Ecto neural progenitor cell (in vitro differentiated cells): ENCODE data around the gene THBS1.

Experiments
- DNase-seq: peaks from one replicate; pipeline ENCODE4 v3.0.0-alpha.2; 2018; ENCODE audit warnings: low spot score

Gene THBS1

DNA sequence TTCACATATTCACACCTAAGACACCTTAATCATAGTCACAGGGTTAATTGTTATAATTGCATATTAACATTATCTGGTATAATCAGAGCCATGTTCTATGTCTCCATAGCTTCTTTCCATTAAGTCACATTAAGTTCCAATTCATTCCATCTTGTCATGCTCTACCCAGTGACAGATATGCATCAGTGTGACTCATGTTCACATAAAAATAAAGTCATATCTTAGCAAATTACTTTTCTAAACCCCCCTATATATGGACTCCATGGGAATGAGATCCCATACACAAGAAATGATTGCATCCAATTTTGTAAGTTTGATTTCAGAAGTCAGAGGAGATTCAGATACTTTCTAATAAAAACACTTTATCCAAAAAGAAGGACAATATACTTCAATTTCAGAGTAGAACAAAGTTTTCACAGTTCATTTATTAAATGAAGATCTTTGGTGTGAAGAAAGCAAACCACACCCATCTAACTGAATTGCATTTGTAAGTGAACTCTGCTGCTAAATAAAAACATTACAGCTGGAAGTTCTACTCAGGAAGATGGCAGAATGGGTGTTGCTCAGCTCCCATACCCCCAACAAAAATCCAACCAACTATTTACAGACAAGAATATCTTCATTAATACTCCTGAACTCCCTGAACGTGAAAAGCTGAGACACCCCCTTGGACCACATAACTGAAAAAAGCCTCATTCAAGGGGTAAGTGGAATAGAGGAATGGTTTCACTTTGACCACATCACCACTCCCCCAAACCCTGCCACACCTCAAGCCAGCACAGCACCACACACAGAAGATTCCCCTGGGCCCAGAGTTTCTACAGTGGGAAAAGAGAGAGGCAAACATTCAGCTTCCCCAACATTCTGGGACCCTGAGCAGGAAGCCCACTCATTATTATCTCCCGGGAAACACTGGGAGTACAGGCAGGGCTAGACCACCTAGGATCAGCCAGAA, 27.6 kb downstream of the THBS1 start:
- no peak for DNase-seq

DNA sequence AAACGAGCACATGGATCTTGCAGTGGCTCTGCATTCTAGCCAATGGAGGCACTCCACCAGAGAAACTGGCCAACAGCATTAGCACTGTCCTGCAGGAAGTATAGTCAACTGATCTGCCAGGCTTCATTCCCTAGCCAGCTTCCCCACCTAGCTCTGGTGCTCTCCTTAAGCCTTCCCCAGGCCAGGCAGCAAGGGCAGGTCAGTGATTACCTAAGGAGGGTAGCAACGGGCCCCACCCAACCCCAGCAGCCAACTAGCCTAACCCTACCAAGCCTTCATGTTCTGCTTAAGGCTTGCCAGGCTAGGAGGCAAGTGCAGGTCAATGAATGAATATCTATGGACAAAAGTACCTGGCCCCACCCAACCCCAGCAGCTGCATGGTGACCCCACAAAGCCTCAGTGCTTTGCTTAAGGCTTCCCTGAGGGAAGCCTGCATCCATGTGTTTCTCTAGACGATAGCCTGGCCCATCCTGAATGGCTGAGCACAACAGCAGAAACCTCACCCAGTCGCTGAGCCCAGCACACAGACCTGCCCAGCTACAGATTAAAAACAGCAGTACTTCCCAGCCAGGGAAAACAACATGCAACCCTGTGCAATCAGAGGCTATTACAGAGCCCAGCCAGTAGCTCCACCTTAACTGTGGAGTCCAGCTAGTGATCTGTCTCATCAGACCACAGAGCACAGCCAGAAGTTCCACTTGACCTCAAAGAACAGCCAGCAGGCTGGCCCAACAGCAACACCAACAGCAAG, 28.5 kb downstream of the THBS1 start:
- no peak for DNase-seq

DNA sequence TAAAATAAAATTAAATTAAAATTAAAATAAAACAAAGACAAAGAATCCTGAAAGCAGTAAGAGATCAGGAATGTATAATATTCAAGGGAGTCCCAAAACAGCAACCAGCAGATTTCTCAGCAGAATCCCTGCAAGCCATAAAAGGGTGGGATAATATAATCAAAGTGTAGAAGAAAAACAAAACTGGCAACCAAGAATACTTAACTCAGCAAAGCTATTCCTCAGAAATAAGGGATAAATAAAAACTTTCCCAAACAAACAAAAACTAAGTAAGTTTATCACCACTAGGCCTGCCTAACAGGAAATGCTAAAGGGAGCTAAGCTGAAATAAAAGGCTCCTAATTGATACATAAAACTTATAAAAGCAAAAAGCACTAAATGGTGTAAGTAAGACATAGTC, 29.8 kb downstream of the THBS1 start:
- DNase-seq: no peak

DNA sequence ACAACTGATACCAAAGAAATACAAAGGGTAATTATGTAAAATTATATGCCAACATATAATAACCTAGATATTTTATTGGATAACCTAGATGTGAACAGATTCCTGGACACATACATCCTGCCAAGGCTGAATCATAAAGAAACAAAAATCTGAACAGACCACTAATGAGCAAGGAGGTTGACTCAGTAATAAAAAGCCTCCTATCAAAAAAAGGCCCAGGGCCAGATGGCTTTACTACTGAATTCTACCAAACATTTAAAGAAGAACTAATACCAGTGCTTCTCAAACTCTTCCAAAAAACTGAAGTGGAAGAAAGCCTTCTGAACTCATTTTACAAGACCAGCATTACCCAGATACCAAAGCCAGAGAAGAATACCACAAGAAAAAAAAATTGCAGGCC, 32.4 kb downstream of the THBS1 start:
- no peak for DNase-seq

DNA sequence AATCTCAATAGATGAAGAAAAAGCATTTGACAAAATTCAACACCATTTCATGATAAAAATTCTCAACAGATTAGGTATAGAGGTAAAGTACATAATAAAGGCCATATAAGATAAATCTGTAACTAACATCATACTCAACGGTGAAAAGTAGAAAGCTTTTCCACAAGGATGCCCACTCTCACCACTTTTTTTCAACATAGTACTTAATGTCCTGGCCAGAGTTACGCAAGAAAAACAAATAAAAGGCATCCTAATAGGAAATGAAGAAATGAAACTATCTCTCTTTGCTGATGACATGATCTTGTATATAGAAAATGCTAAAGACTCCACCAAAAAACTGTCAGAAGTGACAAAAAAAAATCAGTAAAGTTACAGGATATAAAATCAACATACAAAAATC, 33.0 kb downstream of the THBS1 start:
- DNase-seq: no peak

DNA sequence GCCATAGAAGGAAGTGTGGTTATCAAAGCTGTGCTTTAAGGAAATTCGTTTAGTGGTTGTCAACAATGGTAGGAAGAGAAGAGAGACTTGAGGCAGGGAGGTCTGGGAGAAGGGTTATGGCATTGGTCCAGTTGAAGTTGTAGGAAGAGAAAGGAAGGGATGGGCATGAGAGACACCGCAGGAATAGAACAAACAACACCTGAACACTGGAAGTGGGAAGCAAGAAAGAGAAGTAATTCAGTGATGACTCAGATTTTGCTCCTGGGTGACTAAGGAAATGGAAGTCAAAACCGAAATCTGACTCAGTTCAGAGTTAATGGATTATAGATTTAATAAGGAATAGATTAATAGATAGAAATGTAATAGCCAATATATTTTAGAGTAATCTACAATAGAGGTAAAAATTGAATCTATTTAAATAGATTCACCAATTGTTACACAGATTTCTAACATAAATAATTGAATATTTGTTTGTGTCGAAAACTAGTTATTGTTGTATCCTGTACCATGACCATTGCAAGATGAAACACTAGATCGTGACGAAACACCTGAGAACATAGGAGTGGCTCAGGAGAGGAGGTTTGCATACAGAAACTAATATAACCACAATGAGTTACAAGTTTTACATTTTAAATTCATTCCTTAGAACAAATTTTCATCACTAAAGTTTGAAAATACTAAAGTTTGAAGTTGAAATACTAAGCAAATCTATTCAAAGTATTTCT, 36.0 kb downstream of the THBS1 start:
- DNase-seq: no peak

DNA sequence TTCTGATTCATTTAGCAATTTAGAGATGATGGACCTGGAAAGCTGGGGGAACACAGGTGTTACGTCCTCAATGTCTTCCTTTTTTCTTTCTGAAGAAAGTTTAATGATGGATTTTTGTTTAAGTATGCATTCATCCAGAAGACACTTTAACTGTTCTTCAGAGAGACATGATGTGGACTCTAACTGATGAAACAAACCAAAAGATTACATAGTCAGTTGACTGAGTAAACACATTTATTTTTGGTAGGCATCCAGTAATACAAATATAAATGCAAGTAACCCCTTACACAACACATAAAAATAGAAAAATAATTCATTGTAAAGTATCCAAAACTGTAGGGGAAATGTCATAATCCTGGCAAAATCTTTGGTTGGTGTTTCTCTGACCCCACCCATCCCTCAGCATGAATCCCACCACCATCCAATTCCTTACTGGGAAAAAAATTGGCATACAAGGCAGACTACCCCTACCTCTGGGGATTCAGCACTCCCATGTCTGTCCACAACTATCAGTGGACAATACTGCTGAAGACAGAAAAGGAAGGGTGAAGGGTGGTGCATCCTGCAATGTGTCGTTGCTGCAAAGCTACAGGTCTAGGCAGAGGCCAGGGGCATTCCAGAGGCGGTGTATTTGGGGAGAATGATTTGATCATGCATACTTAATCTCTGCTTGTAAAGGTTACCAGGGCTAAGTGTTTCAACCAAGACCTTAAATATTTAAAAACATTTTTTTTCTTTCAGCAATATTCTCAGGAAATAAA, 37.4 kb downstream of the THBS1 start:
- DNase-seq: no peak

DNA sequence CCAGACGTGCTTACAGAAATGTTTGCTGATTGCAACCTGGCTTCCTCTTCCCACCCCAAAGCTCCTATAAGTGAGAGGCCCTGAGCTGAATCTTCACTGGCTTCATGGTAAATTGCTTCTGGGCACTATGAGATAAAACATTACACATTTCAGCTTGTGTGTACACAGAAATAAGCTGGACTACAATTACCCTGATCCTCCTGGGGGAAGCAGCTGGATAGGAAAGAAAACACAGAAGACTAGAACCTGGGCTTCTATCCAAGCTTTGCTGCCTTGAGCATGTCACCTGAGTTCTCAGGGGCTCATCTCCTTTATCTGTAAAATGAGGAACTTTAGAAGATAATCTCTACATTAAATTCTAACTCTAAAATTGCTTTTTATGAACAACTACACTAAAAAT, 40.3 kb downstream of the THBS1 start:
- DNase-seq: no peak

DNA sequence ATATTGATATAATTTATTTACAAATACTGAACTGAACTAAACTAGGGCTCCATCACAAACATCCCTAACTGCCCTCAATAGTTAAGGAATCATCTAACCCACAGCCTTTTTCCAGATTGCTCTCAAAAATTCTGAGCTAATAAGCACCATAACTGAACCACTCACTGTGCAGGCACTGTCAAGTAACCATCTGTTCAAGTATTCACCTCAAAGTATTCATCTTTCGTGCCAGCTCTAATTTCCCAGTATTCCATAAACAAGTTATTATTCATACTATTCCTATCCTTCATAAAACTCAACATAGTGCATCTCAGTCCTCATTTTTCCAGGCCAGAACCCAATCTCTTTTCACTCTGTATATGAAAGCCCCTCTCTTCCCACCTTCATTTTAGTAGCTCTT, 41.1 kb downstream of the THBS1 start:
- DNase-seq: no peak

DNA sequence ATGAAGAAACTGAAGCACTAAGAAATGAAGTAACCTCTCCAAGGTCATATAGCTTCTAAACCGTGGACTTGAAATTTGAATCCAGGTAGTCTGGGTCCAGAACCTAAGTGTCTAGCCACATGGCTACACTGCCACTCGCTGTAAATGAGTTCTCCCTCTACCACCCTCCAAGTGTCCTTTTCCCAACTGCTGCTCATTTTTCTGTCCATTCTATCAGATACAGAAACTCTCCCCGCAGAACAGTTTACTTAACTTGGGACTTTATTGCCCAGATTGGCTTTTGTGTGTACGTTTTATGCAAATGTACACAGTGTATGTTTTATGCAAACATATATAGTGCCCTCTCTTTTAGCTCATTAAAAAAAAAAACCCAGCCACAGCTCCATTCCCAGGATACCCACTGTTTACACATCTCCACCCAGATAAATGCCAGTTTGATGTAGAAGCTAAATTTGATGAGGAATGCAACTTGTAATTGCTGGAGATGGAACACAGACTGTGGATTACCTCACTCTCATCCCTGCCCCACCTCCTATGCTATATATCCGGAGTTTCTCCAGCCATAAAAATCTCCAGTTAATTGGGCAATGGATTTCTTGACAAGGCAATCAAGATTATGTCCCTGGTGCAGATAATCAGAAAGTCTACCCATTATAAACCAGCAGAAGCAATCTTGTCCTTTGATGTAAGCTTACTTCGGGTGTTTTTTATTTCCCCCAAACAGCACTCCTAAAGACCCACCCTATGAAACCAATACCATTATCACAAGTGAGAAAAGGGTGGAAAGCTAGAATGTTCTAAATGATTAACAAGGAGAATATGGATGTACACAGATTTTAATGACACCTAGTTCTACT, 42.0 kb downstream of the THBS1 start:
- no peak for DNase-seq

DNA sequence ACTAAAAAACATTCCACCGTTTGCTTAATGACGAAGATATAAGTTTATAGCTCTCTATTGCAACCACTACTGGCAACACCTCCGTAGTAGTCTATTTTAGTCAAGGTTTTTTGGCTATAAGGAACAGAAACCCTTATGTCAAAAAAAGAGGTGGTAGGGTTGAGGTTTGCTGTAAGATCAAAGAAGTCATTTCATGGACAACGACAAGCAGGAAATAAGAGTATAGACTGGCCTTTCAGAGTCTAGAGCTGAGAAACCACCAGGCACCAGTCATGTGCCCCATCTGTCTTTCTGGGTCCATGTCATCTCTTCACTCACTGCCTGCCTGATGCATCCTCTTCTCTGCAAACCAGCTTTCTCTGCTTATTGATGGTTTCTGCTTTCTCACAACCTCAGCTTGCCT, 42.7 kb downstream of the THBS1 start:
- DNase-seq: no peak

DNA sequence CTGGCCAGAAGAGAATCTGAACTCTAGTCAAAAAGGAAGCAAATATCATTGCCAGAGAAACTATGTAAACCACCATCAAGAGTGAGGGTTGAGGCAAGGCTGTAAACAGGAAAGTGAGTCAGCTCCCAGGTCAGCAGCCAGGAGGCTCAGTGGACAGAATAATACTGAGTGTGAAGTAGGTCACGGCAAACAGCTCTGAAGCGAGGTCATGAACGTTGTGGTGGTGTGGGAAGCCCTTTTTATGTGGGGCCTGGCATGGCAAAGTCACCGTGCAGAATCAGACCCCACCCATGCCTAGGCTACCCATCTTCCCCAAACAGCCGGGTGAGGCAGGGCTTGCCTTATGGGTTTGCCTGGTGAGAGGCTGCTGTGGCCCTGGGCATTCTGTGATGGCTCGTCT, 43.9 kb downstream of the THBS1 start:
- no peak for DNase-seq

DNA sequence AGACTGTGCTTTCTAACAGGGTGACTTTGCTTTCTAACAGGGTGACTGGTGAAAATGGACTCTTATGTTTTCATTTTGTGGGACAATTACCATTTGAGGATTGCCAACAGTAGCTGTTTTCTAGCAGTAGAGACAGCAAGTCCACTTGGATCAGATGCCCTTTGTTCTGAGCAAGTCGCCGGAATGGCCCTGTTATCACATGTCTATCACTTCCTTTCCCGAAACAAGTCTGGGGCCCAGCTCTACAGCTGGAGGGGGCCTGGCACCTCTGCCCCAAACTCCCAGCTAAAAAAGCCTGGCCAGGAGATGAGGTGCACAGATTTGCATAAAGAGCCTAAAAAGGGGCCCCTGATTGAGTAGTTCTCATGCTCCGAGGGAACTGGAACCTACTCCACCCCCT, 44.6 kb downstream of the THBS1 start:
- DNase-seq: no peak

DNA sequence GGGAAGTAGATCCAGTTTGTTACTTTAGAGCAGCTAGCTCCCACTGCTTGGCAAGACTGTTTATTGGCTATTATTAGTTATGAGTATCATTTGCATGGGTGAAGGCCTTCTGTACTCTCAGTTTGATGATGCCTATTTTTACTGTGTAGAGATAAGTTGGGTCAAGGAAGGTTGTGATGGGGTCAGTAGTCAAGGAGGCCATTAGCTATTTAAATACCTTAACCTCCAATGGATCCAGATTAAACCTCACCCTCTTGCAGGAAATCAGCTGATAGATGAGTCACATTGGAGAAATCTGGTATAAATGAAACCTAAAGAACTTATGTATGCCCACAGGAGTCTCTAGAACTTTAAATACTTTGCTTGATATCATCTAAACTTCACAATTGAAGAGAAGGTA, 45.0 kb downstream of the THBS1 start:
- DNase-seq: no peak

DNA sequence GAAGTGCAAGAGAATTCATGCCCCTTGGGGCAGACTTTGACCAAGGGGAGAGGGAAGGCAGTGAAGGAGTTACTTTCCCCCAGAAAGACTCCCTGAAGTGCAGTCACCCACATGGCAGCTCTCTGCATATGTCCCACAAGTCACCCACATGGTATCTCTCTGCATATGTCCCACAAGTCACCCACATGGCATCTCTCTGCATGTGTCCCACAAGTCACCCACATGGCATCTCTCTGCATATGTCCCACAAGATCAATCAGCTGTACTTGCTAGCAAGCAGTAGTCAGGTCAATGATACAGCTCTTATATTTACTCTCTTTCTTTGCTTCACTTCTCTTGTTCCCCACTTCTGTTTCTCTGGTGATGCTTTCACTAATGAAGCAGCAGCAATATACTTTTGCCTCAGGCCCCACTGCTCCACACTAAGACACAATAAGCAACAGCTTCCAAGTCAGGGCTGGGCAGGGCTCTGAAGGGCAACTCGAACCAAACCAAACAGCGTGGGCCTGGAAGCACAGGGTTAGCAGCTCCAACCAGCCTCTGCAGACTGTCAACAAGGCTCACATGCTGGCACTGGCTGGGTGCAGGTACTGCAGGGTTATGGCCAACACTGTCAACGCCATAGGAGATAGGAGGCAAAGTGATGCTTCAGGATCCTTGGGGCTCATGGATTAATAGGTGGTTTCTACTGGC, 46.7 kb downstream of the THBS1 start:
- DNase-seq: no peak

DNA sequence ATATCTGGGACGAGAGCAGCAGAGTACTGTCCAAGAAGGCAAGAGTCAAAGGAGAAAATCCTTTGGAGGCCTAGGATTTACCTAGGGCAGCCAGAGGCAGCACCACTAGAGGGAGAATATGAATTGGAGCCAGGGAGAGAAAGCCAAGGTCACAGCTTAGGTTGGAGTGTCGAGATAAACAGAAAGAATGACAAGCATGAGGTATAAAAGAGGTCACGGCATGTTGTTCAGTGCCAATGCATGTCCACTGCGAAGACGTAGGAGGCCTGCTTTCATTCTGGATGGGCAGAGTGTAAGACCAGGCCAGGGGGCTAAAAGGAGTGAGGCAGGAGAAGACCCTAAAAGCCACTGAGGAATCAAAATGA, 47.2 kb downstream of the THBS1 start:
- no peak for DNase-seq

DNA sequence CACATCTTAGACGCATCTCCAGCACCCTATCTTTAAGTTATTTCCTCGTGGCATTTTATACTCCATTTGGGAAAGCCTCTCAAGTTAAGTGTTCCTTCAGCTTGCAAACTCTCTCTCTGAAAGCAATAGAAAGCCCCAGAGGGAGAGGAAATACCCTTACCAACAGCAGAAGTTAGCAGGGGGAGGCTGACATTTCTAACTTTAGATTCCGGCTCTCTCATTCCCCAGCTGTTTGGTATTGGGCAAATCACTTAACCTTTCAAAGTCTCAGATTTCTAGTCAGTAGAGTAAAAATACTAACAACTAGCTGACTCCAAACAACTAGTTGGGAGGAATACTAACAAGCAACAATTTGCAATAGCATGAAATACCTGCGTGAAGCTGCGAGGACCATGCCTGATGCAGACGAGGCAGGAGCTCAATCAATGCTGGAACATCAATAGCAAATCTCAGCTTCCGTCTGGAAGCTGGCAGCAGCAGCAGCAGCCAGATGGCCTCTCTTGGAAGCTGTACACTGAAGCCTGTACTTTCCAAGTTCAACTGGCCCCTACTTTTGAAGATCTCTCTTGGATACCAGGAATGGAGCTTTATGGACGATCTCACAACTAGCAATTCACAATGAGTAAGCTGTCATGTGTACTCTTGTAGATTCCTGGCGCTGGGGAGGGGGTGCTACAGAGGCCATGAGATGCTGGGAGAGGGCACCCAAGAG, 47.8 kb downstream of the THBS1 start:
- DNase-seq: no peak

DNA sequence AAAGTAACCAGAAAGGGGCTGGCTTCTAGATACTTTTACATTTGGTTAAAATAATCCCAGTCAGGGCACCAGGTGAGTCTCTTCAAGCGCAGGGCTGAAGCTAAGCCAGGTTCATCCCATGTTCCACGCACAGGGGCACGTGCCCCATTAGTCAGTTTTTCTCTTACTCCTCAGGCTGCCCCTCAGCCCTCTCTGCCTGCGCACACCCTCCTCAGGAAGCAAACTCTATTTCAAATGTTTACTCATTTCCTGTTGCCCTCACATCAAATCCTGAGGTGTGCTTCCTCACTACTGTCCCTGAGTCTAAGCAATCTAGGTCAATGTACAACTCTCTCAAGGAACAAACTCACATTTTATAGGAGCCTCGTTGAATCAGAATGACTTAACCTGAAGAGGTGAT, 48.5 kb downstream of the THBS1 start:
- no peak for DNase-seq

DNA sequence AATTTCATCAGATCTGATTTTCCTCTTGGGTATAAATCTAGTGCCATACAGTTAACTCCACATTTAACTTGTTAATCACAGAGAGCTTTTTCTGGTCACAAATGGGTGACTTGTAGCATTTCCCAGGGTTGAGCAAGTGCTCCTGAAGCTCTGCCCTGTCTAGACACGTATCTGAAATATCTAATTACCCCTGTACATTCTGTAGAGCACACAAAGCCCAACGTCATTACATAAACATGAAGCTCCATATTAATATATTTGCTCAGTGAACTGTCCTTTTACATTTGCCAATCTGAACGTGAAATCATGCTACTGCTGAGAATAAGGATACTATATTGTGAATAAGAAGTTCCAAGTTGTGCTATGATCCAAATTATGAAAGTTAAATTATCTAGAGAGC, 49.0 kb downstream of the THBS1 start:
- DNase-seq: no peak

DNA sequence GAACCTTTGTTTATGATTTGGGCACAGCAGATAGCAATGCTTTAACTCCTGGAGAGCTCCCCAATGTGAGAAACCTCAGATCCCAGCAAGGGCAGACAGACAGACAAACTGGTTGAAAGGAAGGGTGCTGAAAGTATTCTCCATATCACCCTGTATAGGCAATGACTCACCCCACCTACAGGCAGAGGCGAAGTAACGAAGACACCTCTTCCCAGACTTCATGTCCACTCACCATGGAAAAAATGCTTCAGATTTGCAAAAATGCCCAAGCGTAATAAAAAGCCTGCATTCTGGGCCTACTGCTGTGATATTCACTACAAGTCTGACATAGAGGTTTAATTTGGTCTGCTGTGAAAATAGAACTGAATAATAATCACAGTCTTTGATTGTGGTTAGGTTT, 50.5 kb downstream of the THBS1 start:
- DNase-seq: no peak
